HepG2 (cell line): Measurements from ENCODE around the gene NELL1. TPM values are rescaled to one million over a fixed set of nuclear protein-coding genes. Genes with fewer than 3 reads are reported as not detected.

Source experiments
- ATAC-seq: fragments of 200-7000 bp; cut with Tn5 transposase; 3 replicates; pipeline ENCODE4 v1.9.1; 2020; ENCODE audit warnings: mild to moderate bottlenecking, moderate library complexity
- BruUV-seq: library from RNA; stranded (reverse); fragments of 400-500 nt; replicated peaks from 2 replicates; lab custom pipeline; 2021; lab: Mats Ljungman, UMichigan
- CTCF ChIA-PET: fragments of 300-600 bp; formaldehyde crosslinking; extraction: SDS; loops from one replicate; lab custom pipeline; 2021; ENCODE audit warnings: low total read pairs, inconsistent platforms, low intra/inter-chr PET ratio; lab: Yijun Ruan, JAX
- POLR2A ChIA-PET: fragments of 350-600 bp; sonication (Branson Sonifier 250); formaldehyde crosslinking; loops from one replicate; lab custom pipeline; 2020; ENCODE audit warnings: antibody characterized with exemption, inconsistent platforms; lab: Yijun Ruan, JAX
- DNase-seq: peaks from one replicate; pipeline ENCODE4 v3.0.0-alpha.2; 2015; ENCODE audit warnings: low spot score
- FAIRE-seq: peaks from 3 replicates; lab custom pipeline; 2011; peaks lifted over from hg19 to GRCh38; lab: Jason Lieb, UNC
- H2AFZ ChIP-seq: one replicate; pipeline ENCODE4 v1.6.1; 2011; ENCODE audit warnings: low read length, inconsistent platforms
- H3K27ac ChIP-seq: fragments of 300-600 bp; 3 replicates; pipeline ENCODE4 v1.8.0; 2011; ENCODE audit warnings: mixed run types, mild to moderate bottlenecking, mixed read lengths, low read length, inconsistent platforms; ENCODE audit not compliant: insufficient read depth; ENCODE audit errors: extremely low read length
- H3K27me3 ChIP-seq, 2 experiments: fragments of 200-600 bp in 1 of 2; 2 replicates in 1 of 2; 3 replicates in 1 of 2; pipeline versions ENCODE4 v1.6.0 to v1.8.0; 2011; ENCODE audit warnings: low read length in 2 of 2, mild to moderate bottlenecking in 2 of 2, moderate library complexity in 2 of 2, inconsistent platforms in 1 of 2; ENCODE audit not compliant: insufficient read depth in 2 of 2, control insufficient read depth in 1 of 2
- H3K36me3 ChIP-seq, 2 experiments: fragments of 200-600 bp in 1 of 2; replicated peaks in 1 of 2; 2 replicates in 1 of 2; 3 replicates in 1 of 2; pipeline versions ENCODE4 v1.5.1 to v1.8.0; 2011; ENCODE audit warnings: low read length in 2 of 2, inconsistent platforms in 1 of 2; ENCODE audit not compliant: insufficient read depth in 2 of 2, control insufficient read depth in 1 of 2
- H3K4me1 ChIP-seq: 2 replicates; pipeline ENCODE4 v1.5.1; 2012; ENCODE audit warnings: low read length, inconsistent platforms; ENCODE audit not compliant: insufficient read depth
- H3K4me2 ChIP-seq: 2 replicates; pipeline ENCODE4 v1.6.0; 2011; ENCODE audit warnings: low read depth, low read length, inconsistent platforms
- H3K4me3 ChIP-seq, 3 experiments: fragments of 200-600 bp in 1 of 3; sonication (generic), shearing (Covaris generic) in 1 of 3; replicated peaks in 1 of 3; 2 replicates each; pipeline ENCODE4 v1.5.1; 2011 to 2016; ENCODE audit warnings: low read length in 3 of 3, inconsistent platforms in 2 of 3, low read depth in 2 of 3, mild to moderate bottlenecking in 2 of 3, control low read depth in 1 of 3, mixed read lengths in 1 of 3; ENCODE audit not compliant: insufficient read depth in 1 of 3
- H3K79me2 ChIP-seq: one replicate; pipeline ENCODE4 v1.6.1; 2011; ENCODE audit warnings: low read length, inconsistent platforms; ENCODE audit not compliant: insufficient read depth
- H3K9ac ChIP-seq: 2 replicates; pipeline ENCODE4 v1.6.0; 2011; ENCODE audit warnings: mild to moderate bottlenecking, low read depth, low read length, inconsistent platforms; ENCODE audit not compliant: insufficient read depth
- H3K9me3 ChIP-seq: 2 replicates; pipeline ENCODE4 v1.5.1; 2012; ENCODE audit warnings: mild to moderate bottlenecking, low read length
- H4K20me1 ChIP-seq: 2 replicates; pipeline ENCODE4 v1.6.0; 2011; ENCODE audit warnings: inconsistent platforms, mild to moderate bottlenecking, low read length, moderate library complexity; ENCODE audit not compliant: insufficient read depth
- CTCF ChIP-seq: sonication (generic); formaldehyde crosslinking; IDR thresholded peaks from 2 replicates; pipeline ENCODE4 v1.5.0; 2020; ENCODE audit warnings: mild to moderate bottlenecking, missing genetic modification reagents, moderate library complexity
- ZMAT5 ChIP-seq: sonication (generic); formaldehyde crosslinking; IDR thresholded peaks from 2 replicates; pipeline ENCODE4 v1.5.0; 2020; ENCODE audit warnings: mild to moderate bottlenecking, low read depth, missing genetic modification reagents, borderline replicate concordance
- ZNF253 ChIP-seq: sonication (generic); formaldehyde crosslinking; IDR thresholded peaks from 2 replicates; pipeline ENCODE4 v1.8.0; 2022; ENCODE audit warnings: mild to moderate bottlenecking, missing genetic modification reagents, borderline replicate concordance
- ZNF362 ChIP-seq: sonication (generic); formaldehyde crosslinking; IDR thresholded peaks from 2 replicates; pipeline ENCODE4 v1.4.0; 2020; ENCODE audit warnings: missing genetic modification reagents, mild to moderate bottlenecking, borderline replicate concordance
- WGBS: methylation state at CpG from one replicate; pipeline ENCODE4 v1.1.6; 2017; ENCODE audit warnings: low lambda C conversion rate; 5-methylcytosine and 5-hydroxymethylcytosine counted together
- in situ Hi-C: cut with HindIII; loops from 2 replicates; pipeline ENCODE4 v1.10.0; 2017; ENCODE audit warnings: low pct_unique_long_range_greater_than_20kb; ENCODE audit not compliant: extremely low pct_ligation_motif_present
- intact Hi-C: fragments of 100-400 bp; cut with micrococcal nuclease; formaldehyde crosslinking; loops from one replicate; pipeline ENCODE4 v1.10.0; 2022; ENCODE audit not compliant: unreplicated experiment
- polyA plus RNA-seq, 8 experiments: library from polyadenylated mRNA; depleted of rRNA in 3 of 8; stranded (reverse) in 7 of 8; unstranded in 1 of 8; fragments of >200 nt; fragmentation: Illumina TruSeq in 4 of 8; extraction: Trizol in 4 of 8; gene quantifications; 2 replicates each; pipeline versions ENCODE4 v1.2.1 to v1.2.3, GENCODE V29; 2011 to 2016; ENCODE audit warnings: low read depth in 4 of 8, missing spikeins in 1 of 8, mixed read lengths in 1 of 8; ENCODE audit not compliant: insufficient read depth in 1 of 8
- total RNA-seq, 5 experiments: library from RNA; depleted of rRNA; stranded (reverse); fragments of >200 nt; fragmentation: Illumina TruSeq; extraction: Trizol; gene quantifications; 2 replicates each; pipeline ENCODE4 v1.2.3, GENCODE V29; 2016; ENCODE audit warnings: low read depth in 1 of 5

The NELL1 gene
- total and polyA plus RNA-seq, 2 of the 13 experiments (the other 11 are each of a cell fraction or from before 2014, with no cell fraction given): not detected

DNA sequence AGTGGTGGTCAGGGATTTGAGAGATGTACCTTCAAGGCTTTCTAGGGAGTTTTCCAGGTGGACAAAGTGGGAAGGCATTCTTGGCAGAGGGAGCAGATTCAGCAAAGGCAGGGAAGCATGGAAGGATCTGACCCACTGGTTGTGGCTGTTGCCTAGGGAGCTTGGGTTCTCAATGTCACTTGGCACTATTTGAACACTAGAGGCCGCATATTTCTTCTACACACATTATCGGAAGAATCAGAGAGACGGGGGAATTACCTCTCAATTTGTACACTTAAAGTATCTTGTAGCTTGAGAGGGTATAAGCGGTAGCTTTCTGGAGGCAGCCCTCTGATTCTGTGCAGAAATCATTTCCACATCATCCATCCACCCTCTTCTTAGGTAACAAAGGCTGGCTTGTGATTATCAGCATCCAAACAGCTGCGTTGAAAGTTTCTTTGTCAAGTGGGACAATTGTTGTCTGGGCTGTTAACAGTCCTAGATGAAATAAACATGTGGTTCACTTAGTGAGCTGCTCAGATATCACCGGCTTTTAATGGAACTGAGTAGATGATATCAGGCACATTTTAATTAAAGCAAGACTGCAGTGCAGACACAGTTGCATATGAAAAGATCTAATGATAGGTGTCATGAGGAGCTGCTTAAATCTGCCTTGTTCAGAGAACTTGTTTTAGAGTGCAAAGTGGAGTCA is 2.6 kb downstream of the NELL1 start:
- Histone ChIP-seq H3K27me3 (peaks cover 3 to 52% of the 10 kb centered on the region in 2 experiments), H3K4me1 (no peaks in the 10 kb centered on the region), H3K9me3 (no peaks in the 10 kb centered on the region), H2AFZ (no peak overlapping the region), H3K9ac (no peak overlapping the region), H3K4me2 (no peak overlapping the region), H3K4me3 (no peak overlapping the region), H3K36me3 (no peaks in the 10 kb centered on the region), H3K27ac (no peak overlapping the region), H4K20me1 (no peaks in the 10 kb centered on the region), H3K79me2 (no peaks in the 10 kb centered on the region)
- intact Hi-C loops: loop anchor here (1.0 kb wide), 1 partner anchor 24 kb away; no protein-coding TSS in a partner anchor
- FAIRE-seq: peak; percentile 8
- ATAC-seq: peak; percentile 84
- in situ Hi-C loops: loop anchor here (25.0 kb wide), 1 partner anchor 1465 kb away; no protein-coding TSS in a partner anchor
- POLR2A ChIA-PET: no interaction called here
- TF ChIP-seq CTCF (CRISPR knock-in tag) (peak; percentile 17; the same call in 1 of the 2 replicates), ZMAT5 (CRISPR knock-in tag) (no peak)
- BruUV-seq: no TSS peak
- DNase-seq: peak; percentile 7
- CTCF ChIA-PET: interaction anchor here (2.4 kb wide), 1 partner anchor 24 kb away, joined by 7 read pairs; no protein-coding TSS in a partner anchor
- WGBS: 1% methylated on average over 5 of the region's 6 CpGs

DNA sequence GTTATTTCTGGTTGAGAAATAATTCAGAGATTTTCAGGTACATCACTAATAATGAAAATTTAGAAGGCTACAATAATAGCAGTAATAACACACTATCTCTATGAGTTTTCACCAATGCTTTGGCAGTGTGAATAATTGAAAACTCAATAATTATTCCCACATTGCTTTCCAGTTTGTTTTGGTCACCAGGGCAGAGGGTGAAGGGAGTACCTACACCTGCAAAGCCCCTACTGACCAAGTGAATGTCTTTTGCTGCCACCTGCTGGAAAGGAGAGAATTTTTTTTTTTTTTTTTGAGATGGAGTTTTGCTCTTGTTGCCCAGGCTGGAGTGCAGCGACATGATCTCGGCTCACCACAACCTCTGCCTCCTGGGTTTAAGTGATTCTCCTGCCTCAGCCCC is 3.2 kb downstream of the NELL1 start:
- Histone ChIP-seq H3K36me3 (no peaks in the 10 kb centered on the region), H3K4me3 (no peak overlapping the region), H3K27ac (no peak overlapping the region), H3K4me2 (no peak overlapping the region), H3K9me3 (no peaks in the 10 kb centered on the region), H3K27me3 (peaks cover 3 to 51% of the 10 kb centered on the region in 2 experiments)
- peak; percentile 77 for ATAC-seq
- ChIA-PET CTCF (interaction anchor here (2.4 kb wide), 1 partner anchor 24 kb away, joined by 7 read pairs; no protein-coding TSS in a partner anchor), POLR2A (no interaction called here)
- BruUV-seq: no TSS peak
- intact Hi-C loops: loop anchor here (1.0 kb wide), 1 partner anchor 24 kb away; no protein-coding TSS in a partner anchor
- WGBS: 0% methylated on average over 2 of the region's 2 CpGs
- TF ChIP-seq ZNF362 (CRISPR knock-in tag): peak; percentile 70; the same call in 1 of the 2 replicates
- TF ChIP-seq ZNF253 (CRISPR knock-in tag): no peak
- peak; percentile 43 for TF ChIP-seq CTCF (CRISPR knock-in tag)
- TF ChIP-seq, all 625 proteins: peak for 2
- Histone ChIP-seq H3K79me2 (no peaks in the 10 kb centered on the region), H4K20me1 (no peaks in the 10 kb centered on the region), H3K4me1 (no peaks in the 10 kb centered on the region), H2AFZ (no peak overlapping the region), H3K9ac (no peak overlapping the region)
- no peak for FAIRE-seq
- in situ Hi-C loops: loop anchor here (25.0 kb wide), 1 partner anchor 1465 kb away; no protein-coding TSS in a partner anchor
- DNase-seq: peak; percentile 18
